Astrocyte (in vitro differentiated cells and primary cell): Measurements from ENCODE around the gene PIK3C2B.

ENCODE experiments used
- EZH2 ChIP-seq: IDR thresholded peaks from 2 replicates; pipeline ENCODE4 v1.6.1; 2012; ENCODE audit warnings: mild to moderate bottlenecking, low read length, inconsistent platforms; ENCODE audit not compliant: insufficient read depth
- TF ChIP-seq, protein P1 (sequence below): IDR thresholded peaks from 2 replicates; pipeline ENCODE4 v1.5.1; 2011; ENCODE audit warnings: low read depth, mild to moderate bottlenecking, inconsistent platforms, low read length, moderate library complexity; ENCODE audit not compliant: insufficient read depth

DNA sequence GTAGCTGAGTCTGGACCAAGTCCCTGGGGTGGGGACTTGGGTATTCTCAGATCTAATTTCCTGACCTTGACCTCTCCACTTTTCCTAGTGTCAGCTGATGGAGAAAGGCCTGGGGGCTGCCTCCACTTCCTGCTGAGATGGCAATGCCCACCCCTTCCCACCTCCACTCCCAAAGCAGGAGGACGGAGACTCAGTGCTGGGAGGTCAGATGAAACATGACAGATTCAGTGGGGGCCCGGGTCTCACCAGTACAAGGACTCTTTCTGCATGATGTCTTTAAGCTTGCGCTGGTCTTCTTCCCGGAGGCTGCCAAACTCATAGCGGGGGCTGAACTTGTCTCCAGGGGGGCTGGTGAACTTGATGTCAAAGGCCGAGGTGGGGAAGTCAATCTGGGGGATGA, 47.4 kb downstream of the PIK3C2B start:
- TF ChIP-seq, protein P1, sequence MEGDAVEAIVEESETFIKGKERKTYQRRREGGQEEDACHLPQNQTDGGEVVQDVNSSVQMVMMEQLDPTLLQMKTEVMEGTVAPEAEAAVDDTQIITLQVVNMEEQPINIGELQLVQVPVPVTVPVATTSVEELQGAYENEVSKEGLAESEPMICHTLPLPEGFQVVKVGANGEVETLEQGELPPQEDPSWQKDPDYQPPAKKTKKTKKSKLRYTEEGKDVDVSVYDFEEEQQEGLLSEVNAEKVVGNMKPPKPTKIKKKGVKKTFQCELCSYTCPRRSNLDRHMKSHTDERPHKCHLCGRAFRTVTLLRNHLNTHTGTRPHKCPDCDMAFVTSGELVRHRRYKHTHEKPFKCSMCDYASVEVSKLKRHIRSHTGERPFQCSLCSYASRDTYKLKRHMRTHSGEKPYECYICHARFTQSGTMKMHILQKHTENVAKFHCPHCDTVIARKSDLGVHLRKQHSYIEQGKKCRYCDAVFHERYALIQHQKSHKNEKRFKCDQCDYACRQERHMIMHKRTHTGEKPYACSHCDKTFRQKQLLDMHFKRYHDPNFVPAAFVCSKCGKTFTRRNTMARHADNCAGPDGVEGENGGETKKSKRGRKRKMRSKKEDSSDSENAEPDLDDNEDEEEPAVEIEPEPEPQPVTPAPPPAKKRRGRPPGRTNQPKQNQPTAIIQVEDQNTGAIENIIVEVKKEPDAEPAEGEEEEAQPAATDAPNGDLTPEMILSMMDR = no peak
- TF ChIP-seq EZH2 = no peak
